Measurements from ENCODE around the gene AK8.

DNA sequence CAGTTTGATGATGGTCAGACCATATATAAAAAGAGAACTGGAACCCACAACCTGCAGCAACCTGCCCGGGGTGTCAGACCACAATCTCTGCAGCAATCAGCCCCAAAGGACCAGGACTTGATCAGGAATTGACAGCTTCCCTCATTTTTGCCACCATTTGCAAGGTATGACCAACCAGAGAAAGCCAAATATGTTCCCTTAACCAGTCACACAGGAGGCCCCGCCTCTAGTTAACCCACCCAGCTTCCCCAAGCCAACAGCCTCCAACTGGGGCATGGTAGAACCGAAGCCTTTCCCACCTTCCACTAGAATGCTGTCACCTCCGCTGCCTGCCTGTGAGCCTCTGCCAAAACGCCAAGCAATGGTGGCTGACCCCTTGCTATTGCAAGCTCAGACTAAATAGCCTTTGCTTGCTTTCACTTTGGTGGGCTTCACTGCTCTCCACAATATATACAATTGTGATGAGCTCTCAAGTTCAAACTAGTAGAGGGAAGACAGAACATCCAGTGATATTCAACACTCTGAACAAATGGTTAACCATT is 86.3 kb downstream of the AK8 start:
- TF ChIP-seq, protein P1, sequence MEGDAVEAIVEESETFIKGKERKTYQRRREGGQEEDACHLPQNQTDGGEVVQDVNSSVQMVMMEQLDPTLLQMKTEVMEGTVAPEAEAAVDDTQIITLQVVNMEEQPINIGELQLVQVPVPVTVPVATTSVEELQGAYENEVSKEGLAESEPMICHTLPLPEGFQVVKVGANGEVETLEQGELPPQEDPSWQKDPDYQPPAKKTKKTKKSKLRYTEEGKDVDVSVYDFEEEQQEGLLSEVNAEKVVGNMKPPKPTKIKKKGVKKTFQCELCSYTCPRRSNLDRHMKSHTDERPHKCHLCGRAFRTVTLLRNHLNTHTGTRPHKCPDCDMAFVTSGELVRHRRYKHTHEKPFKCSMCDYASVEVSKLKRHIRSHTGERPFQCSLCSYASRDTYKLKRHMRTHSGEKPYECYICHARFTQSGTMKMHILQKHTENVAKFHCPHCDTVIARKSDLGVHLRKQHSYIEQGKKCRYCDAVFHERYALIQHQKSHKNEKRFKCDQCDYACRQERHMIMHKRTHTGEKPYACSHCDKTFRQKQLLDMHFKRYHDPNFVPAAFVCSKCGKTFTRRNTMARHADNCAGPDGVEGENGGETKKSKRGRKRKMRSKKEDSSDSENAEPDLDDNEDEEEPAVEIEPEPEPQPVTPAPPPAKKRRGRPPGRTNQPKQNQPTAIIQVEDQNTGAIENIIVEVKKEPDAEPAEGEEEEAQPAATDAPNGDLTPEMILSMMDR (IDR thresholded peaks at IDR 0.05) = no peak
- TF ChIP-seq POLR2A (IDR thresholded peaks at IDR 0.05) (no peak), POLR2AphosphoS5 (IDR thresholded peaks at IDR 0.05; ENCODE audit: insufficient read depth in 1 of 2, low read depth in 1 of 2) (no peak)

Data from vagina (tissue), 2 donors.